ENCODE results near the gene PLAAT2. TPM values are rescaled to one million over a fixed set of nuclear protein-coding genes. Genes with fewer than 3 reads are reported as not detected.

The PLAAT2 gene
- total RNA-seq, 2 donors from 2014 or later, result not detected

GRCh38 chr11:63507511-63507910 lies 55.7 kb downstream of the PLAAT2 start:
- peak overlapping the region; percentile 50 for H3K4me3 Mint-ChIP-seq
- H3K4me3 ChIP-seq (ENCODE audit: low read length), result no peak overlapping the region
- peaks cover 45% of the 10 kb centered on the region for H3K4me1 Mint-ChIP-seq
- peaks cover 3% of the 10 kb centered on the region for H3K4me1 ChIP-seq (ENCODE audit: control insufficient read depth, insufficient read depth, low read length)
- DNase-seq, result no peak
- no peaks in the 10 kb centered on the region for H3K27me3 ChIP-seq (ENCODE audit: control insufficient read depth, insufficient read depth, low read length, poor library complexity, severe bottlenecking)
- H3K27ac ChIP-seq (ENCODE audit: low read depth, low read length), result no peak overlapping the region
- peaks cover 4% of the 10 kb centered on the region for H3K9me3 Mint-ChIP-seq
- no peaks in the 10 kb centered on the region for H3K27me3 Mint-ChIP-seq (ENCODE audit: insufficient read depth)
- no peaks in the 10 kb centered on the region for H3K36me3 ChIP-seq (ENCODE audit: control insufficient read depth, insufficient read depth, low read length)
- H3K36me3 Mint-ChIP-seq (ENCODE audit: low read depth), result peaks cover 6% of the 10 kb centered on the region
- 94 to 100% methylated on average over 1 to 2 of the region's 2 CpGs for WGBS, 2 experiments (ENCODE audit: insufficient coverage in 1 of 2, insufficient read length in 1 of 2)
- no peak overlapping the region for H3K9ac ChIP-seq (ENCODE audit: extremely low read depth, low read length, poor library complexity, severe bottlenecking)
- TF ChIP-seq CTCF (conservative IDR thresholded peaks at IDR 0.05), result no peak
- peak overlapping the region; percentile 80 for H3K27ac Mint-ChIP-seq
- H3K9me3 ChIP-seq (ENCODE audit: control insufficient read depth, low read length), result peaks cover 24% of the 10 kb centered on the region

- Histone ChIP-seq H3K36me3 (ENCODE audit: control insufficient read depth, insufficient read depth, low read length) (no peaks in the 10 kb centered on the region), H3K4me1 (ENCODE audit: control insufficient read depth, insufficient read depth, low read length) (peaks cover 3% of the 10 kb centered on the region), H3K9me3 (ENCODE audit: control insufficient read depth, low read length) (peaks cover 31% of the 10 kb centered on the region), H3K4me3 (ENCODE audit: low read length) (no peak overlapping the region), H3K9ac (ENCODE audit: extremely low read depth, low read length, poor library complexity, severe bottlenecking) (no peak overlapping the region), H3K27me3 (ENCODE audit: control insufficient read depth, insufficient read depth, low read length, poor library complexity, severe bottlenecking) (no peaks in the 10 kb centered on the region), H3K27ac (ENCODE audit: low read depth, low read length) (no peak overlapping the region)
- H3K36me3 Mint-ChIP-seq (ENCODE audit: low read depth), result peaks cover 6% of the 10 kb centered on the region
- no peak for TF ChIP-seq CTCF (conservative IDR thresholded peaks at IDR 0.05)
- peak overlapping the region; percentile 50 for H3K4me3 Mint-ChIP-seq
- no peaks in the 10 kb centered on the region for H3K27me3 Mint-ChIP-seq (ENCODE audit: insufficient read depth)
- 94% methylated on average over 2 of the region's 2 CpGs; no CpG with 5 or more reads in 1 of the 2 experiments for WGBS, 2 experiments (ENCODE audit: insufficient coverage in 1 of 2, insufficient read length in 1 of 2)
- peaks cover 7% of the 10 kb centered on the region for H3K9me3 Mint-ChIP-seq
- peaks cover 51% of the 10 kb centered on the region for H3K4me1 Mint-ChIP-seq
- peak overlapping the region; percentile 80 for H3K27ac Mint-ChIP-seq
- DNase-seq, result no peak
Observed at GRCh38 chr11:63506876-63507275, 56.3 kb downstream of the PLAAT2 start.

DNA sequence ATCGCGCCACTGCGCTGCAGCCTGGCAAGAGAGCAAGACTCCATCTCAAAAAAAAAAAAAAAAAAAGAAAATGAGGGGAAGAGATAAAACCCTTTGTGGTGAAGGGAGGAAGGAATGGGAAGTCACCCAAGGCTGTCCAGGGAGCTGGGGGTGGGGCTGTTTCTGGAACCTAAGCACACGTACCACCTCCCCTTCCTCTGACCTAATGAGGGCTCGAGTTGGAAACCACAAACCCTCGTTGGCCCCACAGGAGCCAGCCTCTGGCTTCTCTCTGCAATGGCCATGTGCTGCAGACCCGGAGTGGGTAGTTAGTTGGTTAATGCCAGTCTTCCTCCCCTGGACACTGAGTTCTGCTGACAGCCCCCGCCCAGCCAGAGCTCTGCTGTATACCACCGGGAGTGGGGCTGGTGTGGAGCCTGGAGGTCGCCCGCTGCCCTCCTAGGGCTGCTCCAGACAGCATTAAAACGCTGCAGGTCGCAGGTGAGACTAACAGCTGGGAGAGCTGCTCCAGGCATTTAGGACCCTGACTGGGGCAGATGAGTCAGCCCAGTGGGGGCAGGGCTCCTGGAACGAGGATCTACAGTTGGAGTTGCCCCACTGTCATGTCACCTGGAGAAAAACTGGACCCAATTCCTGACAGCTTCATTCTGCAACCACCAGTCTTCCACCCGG lies 57.2 kb downstream of the PLAAT2 start, which contains the start of gene LGALS12:
LGALS12 (plus strand) TSS at position 228 of the 672 bp plus-strand sequence; CDS start at position 603, 375 bp downstream.
- WGBS, 2 experiments (ENCODE audit: insufficient coverage in 1 of 2, insufficient read length in 1 of 2), result 61 to 64% methylated on average over 5 to 13 of the region's 15 CpGs
- Histone ChIP-seq H3K9ac (ENCODE audit: extremely low read depth, low read length, poor library complexity, severe bottlenecking) (no peak within 1 kb of the TSS), H3K27me3 (ENCODE audit: control insufficient read depth, insufficient read depth, low read length, poor library complexity, severe bottlenecking) (no peaks in the 10 kb centered on the region), H3K4me3 (ENCODE audit: low read length) (no peak within 1 kb of the TSS), H3K9me3 (ENCODE audit: control insufficient read depth, low read length) (peaks cover 35% of the 10 kb centered on the region), H3K27ac (ENCODE audit: low read depth, low read length) (no peak within 1 kb of the TSS), H3K36me3 (ENCODE audit: control insufficient read depth, insufficient read depth, low read length) (no peaks in the 10 kb centered on the region), H3K4me1 (ENCODE audit: control insufficient read depth, insufficient read depth, low read length) (peaks cover 3% of the 10 kb centered on the region)
- peaks cover 3% of the 10 kb centered on the region for H3K36me3 Mint-ChIP-seq (ENCODE audit: low read depth)
- H3K9me3 Mint-ChIP-seq, result peaks cover 9% of the 10 kb centered on the region
- no peaks in the 10 kb centered on the region for H3K27me3 Mint-ChIP-seq (ENCODE audit: insufficient read depth)
- peaks cover 53% of the 10 kb centered on the region for H3K4me1 Mint-ChIP-seq
- TF ChIP-seq CTCF (conservative IDR thresholded peaks at IDR 0.05), result no peak
- peak; percentile 86 for DNase-seq
- peak within 1 kb of the TSS; percentile 85 for H3K27ac Mint-ChIP-seq
- peak within 1 kb of the TSS; percentile 50 for H3K4me3 Mint-ChIP-seq

All from endodermal cell (in vitro differentiated cells).